Caki2 (cell line): ENCODE measurements around the gene PTH2. TPM values are rescaled to one million over a fixed set of nuclear protein-coding genes. Genes with fewer than 3 reads are reported as not detected.

ENCODE experiments used
- DNase-seq: peaks from one replicate; pipeline ENCODE4 v3.0.0-alpha.2; 2015; ENCODE audit warnings: low read depth
- in situ Hi-C: cut with HindIII; loops from 2 replicates; pipeline ENCODE4 v1.10.0; 2016; ENCODE audit warnings: low sequenced_read_pairs, low pct_unique_long_range_greater_than_20kb, mixed read lengths
- total RNA-seq: library from RNA; depleted of rRNA; stranded (reverse); fragments of >200 nt; shearing (Covaris generic); gene quantifications from 2 replicates; pipeline ENCODE4 v1.2.3, GENCODE V29; 2014; ENCODE audit warnings: low replicate concordance

Gene PTH2
- total RNA-seq, 1 experiment from 2014 or later = not detected

- in situ Hi-C loops = no loop called here
- peak; percentile 61 for DNase-seq
Observed at GRCh38 chr19:49421039-49421877, 2.0 kb downstream of the PTH2 start.

GRCh38 chr19:49420227-49420626 lies 3.0 kb downstream of the PTH2 start:
- in situ Hi-C loops = no loop called here
- no peak for DNase-seq

GRCh38 chr19:49419173-49419572 lies 4.1 kb downstream of the PTH2 start:
- DNase-seq = no peak
- in situ Hi-C loops = no loop called here

- no peak for DNase-seq
- in situ Hi-C loops = no loop called here
Observed at GRCh38 chr19:49418511-49418910, 4.7 kb downstream of the PTH2 start.

GRCh38 chr19:49417088-49417487 lies 6.2 kb downstream of the PTH2 start:
- DNase-seq = no peak
- in situ Hi-C loops = no loop called here

- no peak for DNase-seq
- in situ Hi-C loops = no loop called here
Observed at GRCh38 chr19:49415810-49416200, 7.4 kb downstream of the PTH2 start.

- DNase-seq = no peak
- in situ Hi-C loops = no loop called here
Observed at GRCh38 chr19:49415102-49415809, 8.0 kb downstream of the PTH2 start.

GRCh38 chr19:49414256-49414655 lies 9.0 kb downstream of the PTH2 start:
- DNase-seq = no peak
- in situ Hi-C loops = no loop called here

- no peak for DNase-seq
- in situ Hi-C loops = no loop called here
Observed at GRCh38 chr19:49413348-49413747, 9.9 kb downstream of the PTH2 start.

GRCh38 chr19:49411681-49412326 lies 11.4 kb downstream of the PTH2 start:
- no peak for DNase-seq
- in situ Hi-C loops = no loop called here

- DNase-seq = no peak
- in situ Hi-C loops = no loop called here
Observed at GRCh38 chr19:49409441-49410029, 13.7 kb downstream of the PTH2 start.

GRCh38 chr19:49408816-49409440 lies 14.3 kb downstream of the PTH2 start:
- in situ Hi-C loops = no loop called here
- peak; percentile 63 for DNase-seq

- in situ Hi-C loops = no loop called here
- DNase-seq = no peak
Observed at GRCh38 chr19:49407482-49408015, 15.7 kb downstream of the PTH2 start.

GRCh38 chr19:49407079-49407478 lies 16.2 kb downstream of the PTH2 start:
- in situ Hi-C loops = no loop called here
- DNase-seq = no peak

- in situ Hi-C loops = no loop called here
- no peak for DNase-seq
Observed at GRCh38 chr19:49403404-49404187, 19.6 kb downstream of the PTH2 start.

GRCh38 chr19:49400029-49400428 lies 23.2 kb downstream of the PTH2 start:
- no peak for DNase-seq
- in situ Hi-C loops = no loop called here

- no peak for DNase-seq
- in situ Hi-C loops = no loop called here
Observed at GRCh38 chr19:49398931-49399330, 24.3 kb downstream of the PTH2 start.
